VCaP (cell line): Measurements from ENCODE around the gene IER5.
A peak's percentile ranks its signal among the peaks of the same experiment; 100 is the strongest.
"Not testable (repeated sequence)": the region's sequence is repeated elsewhere in the genome, so short reads cannot be mapped to it uniquely, and the experiment has no call there.

Experiments
- H3K27ac ChIP-seq: fragments of 450-650 bp; 2 replicates; pipeline ENCODE4 v1.5.1; 2017
- CTCF ChIP-seq: fragments of 450-650 bp; conservative IDR thresholded peaks from 2 replicates; pipeline ENCODE4 v1.5.1; 2017; ENCODE audit warnings: mild to moderate bottlenecking, moderate library complexity

The IER5 gene

GRCh38 chr1:181112071-181112929 is 23.8 kb downstream of the IER5 start:
- TF ChIP-seq CTCF: no peak
- H3K27ac ChIP-seq: no peak overlapping the region

- H3K27ac ChIP-seq: no peak overlapping the region
- TF ChIP-seq CTCF: no peak
Observed at GRCh38 chr1:181113059-181113641, 24.6 kb downstream of the IER5 start.

GRCh38 chr1:181114574-181115367 is 26.3 kb downstream of the IER5 start:
- no peak for TF ChIP-seq CTCF
- H3K27ac ChIP-seq: no peak overlapping the region

- no peak for TF ChIP-seq CTCF
- H3K27ac ChIP-seq: no peak overlapping the region
Observed at GRCh38 chr1:181115368-181115684, 26.8 kb downstream of the IER5 start.

- not testable (repeated sequence) for H3K27ac ChIP-seq
Observed at GRCh38 chr1:181115971-181116370, 27.5 kb downstream of the IER5 start.

GRCh38 chr1:181116819-181117390 is 28.4 kb downstream of the IER5 start:
- peak overlapping the region; percentile 25; the same call in 1 of the 2 replicates for H3K27ac ChIP-seq
- TF ChIP-seq CTCF: no peak

GRCh38 chr1:181117648-181118449 is 29.3 kb downstream of the IER5 start:
- TF ChIP-seq CTCF: no peak
- peak overlapping the region; percentile 25 for H3K27ac ChIP-seq
